Spleen (tissue), 7 donors: ENCODE measurements around the gene ARFGEF3.

Experiments
- POLR2A ChIP-seq, 3 donors: fragments of 450-650 bp; IDR thresholded peaks; one replicate each; pipeline ENCODE4 v1.5.1; 2017; ENCODE audit warnings: antibody characterized with exemption in 3 of 3, mild to moderate bottlenecking in 1 of 3
- POLR2AphosphoS5 ChIP-seq, 3 donors: sonication (generic); formaldehyde crosslinking; IDR thresholded peaks; one replicate each; pipeline ENCODE4 v1.5.1; 2017; ENCODE audit warnings: antibody characterized with exemption in 3 of 3
- TF ChIP-seq, protein P1 (sequence below), 11 experiments: fragments of 200-600 bp in 7 of 11; fragments of 450-650 bp in 4 of 11; sonication (generic) in 4 of 11; IDR thresholded peaks in 8 of 11; conservative IDR thresholded peaks in 3 of 11; 1 replicate in 7 of 11; 2 replicates in 4 of 11; pipeline versions ENCODE4 v1.4.0 to v1.8.0; 2016 to 2021; ENCODE audit warnings: antibody characterized with exemption in 11 of 11, inconsistent platforms in 4 of 11, mild to moderate bottlenecking in 1 of 11
- donor health status: DM: no; HTN: no; CAD: no; lungs with moderate emphysema.
- donor health status: DM: no; HTN: no; CAD: no.
- donor health status: DM: no; HTN: no; CAD: no.

DNA sequence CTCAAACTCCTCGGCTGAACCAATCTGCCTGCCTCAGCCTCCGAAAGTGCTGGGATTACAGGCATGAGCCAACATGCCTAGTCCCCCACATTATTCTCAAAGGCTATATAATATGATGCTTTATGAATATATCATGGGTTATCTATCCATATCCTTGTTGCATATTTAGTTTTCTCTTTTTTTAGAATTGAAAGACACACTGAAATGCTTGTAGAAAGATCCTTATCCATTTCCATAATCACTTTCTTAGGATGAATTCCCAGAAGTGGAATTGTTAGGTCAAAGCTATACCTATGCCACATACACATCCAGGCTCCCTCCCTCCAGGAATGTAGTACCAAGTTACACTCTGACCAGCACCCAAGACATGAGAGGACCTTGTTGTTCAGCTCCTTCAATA, 2.5 kb upstream of the ARFGEF3 start:
- TF ChIP-seq, protein P1, sequence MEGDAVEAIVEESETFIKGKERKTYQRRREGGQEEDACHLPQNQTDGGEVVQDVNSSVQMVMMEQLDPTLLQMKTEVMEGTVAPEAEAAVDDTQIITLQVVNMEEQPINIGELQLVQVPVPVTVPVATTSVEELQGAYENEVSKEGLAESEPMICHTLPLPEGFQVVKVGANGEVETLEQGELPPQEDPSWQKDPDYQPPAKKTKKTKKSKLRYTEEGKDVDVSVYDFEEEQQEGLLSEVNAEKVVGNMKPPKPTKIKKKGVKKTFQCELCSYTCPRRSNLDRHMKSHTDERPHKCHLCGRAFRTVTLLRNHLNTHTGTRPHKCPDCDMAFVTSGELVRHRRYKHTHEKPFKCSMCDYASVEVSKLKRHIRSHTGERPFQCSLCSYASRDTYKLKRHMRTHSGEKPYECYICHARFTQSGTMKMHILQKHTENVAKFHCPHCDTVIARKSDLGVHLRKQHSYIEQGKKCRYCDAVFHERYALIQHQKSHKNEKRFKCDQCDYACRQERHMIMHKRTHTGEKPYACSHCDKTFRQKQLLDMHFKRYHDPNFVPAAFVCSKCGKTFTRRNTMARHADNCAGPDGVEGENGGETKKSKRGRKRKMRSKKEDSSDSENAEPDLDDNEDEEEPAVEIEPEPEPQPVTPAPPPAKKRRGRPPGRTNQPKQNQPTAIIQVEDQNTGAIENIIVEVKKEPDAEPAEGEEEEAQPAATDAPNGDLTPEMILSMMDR (IDR thresholded peaks at IDR 0.05 in 8 of 11, conservative IDR thresholded peaks at IDR 0.05 in 3 of 11) = no peak
- no peak for TF ChIP-seq POLR2AphosphoS5 (IDR thresholded peaks at IDR 0.05)
- no peak for TF ChIP-seq POLR2A (IDR thresholded peaks at IDR 0.05)
